Measurements from ENCODE around the gene DUSP10. TPM values are rescaled to one million over a fixed set of nuclear protein-coding genes. Genes with fewer than 3 reads are reported as not detected.
A peak's percentile ranks its signal among the peaks of the same experiment; 100 is the strongest.

DUSP10 gene
- total RNA-seq, 6 experiments from 2014 or later = 7.7 to 22.3 (median 16.3) TPM

GRCh38 chr1:221706876-221707582, 34.9 kb downstream of the DUSP10 start:
- WGBS (ENCODE audit: insufficient coverage, low coverage, low lambda C conversion rate, missing lambda C conversion rate) = 84% methylated on average over 7 of the region's 7 CpGs
- peak overlapping the region in 2 of 3 donors; percentile 4 to 12 for H3K27ac ChIP-seq

GRCh38 chr1:221706191-221706590, 35.7 kb downstream of the DUSP10 start:
- peaks cover 0 to 32% (median 9%) of the 10 kb centered on the region in 4 donors for H3K36me3 ChIP-seq
- ATAC-seq (no peak), DNase-seq (no peak)
- TF ChIP-seq CTCF (IDR thresholded peaks at IDR 0.05) (no peak), POLR2A (IDR thresholded peaks at IDR 0.05) (no peak)
- intact Hi-C loops (cut with DNase I) = no loop called here
- H3K27ac ChIP-seq = no peak overlapping the region
- H3K9me3 ChIP-seq = no peaks in the 10 kb centered on the region
- no peaks in the 10 kb centered on the region for H3K27me3 ChIP-seq
- H3K4me1 ChIP-seq = peaks cover 0 to 46% (median 19%) of the 10 kb centered on the region in 4 donors
- 95% methylated on average over 5 of the region's 12 CpGs for WGBS (ENCODE audit: insufficient coverage, low coverage, low lambda C conversion rate, missing lambda C conversion rate)
- no peak overlapping the region for H3K4me3 ChIP-seq

More at GRCh38 chr1:221706876-221707582, 34.9 kb downstream of the DUSP10 start:
- no peaks in the 10 kb centered on the region for H3K27me3 ChIP-seq
- no peak for ATAC-seq
- peaks cover 0 to 32% (median 9%) of the 10 kb centered on the region in 4 donors for H3K36me3 ChIP-seq
- DNase-seq = no peak
- intact Hi-C loops (cut with DNase I) = no loop called here
- peaks cover 0 to 48% (median 20%) of the 10 kb centered on the region in 4 donors for H3K4me1 ChIP-seq
- H3K4me3 ChIP-seq = no peak overlapping the region
- no peaks in the 10 kb centered on the region for H3K9me3 ChIP-seq
- TF ChIP-seq CTCF (IDR thresholded peaks at IDR 0.05) = no peak
- TF ChIP-seq POLR2A (IDR thresholded peaks at IDR 0.05) = no peak

- no peak for ATAC-seq
- Histone ChIP-seq H3K36me3 (peaks cover 0 to 32% (median 9%) of the 10 kb centered on the region in 4 donors), H3K27me3 (no peaks in the 10 kb centered on the region), H3K4me3 (no peak overlapping the region), H3K27ac (no peak overlapping the region), H3K4me1 (peaks cover 0 to 44% (median 16%) of the 10 kb centered on the region in 4 donors), H3K9me3 (no peaks in the 10 kb centered on the region)
- intact Hi-C loops (cut with DNase I) = no loop called here
- 55% methylated on average over 1 of the region's 1 CpG for WGBS (ENCODE audit: insufficient coverage, low coverage, low lambda C conversion rate, missing lambda C conversion rate)
- no peak for DNase-seq
- TF ChIP-seq POLR2A (IDR thresholded peaks at IDR 0.05) (no peak), CTCF (IDR thresholded peaks at IDR 0.05) (no peak)
Observed at GRCh38 chr1:221704306-221704705, 37.6 kb downstream of the DUSP10 start.

GRCh38 chr1:221701570-221702186, 40.2 kb downstream of the DUSP10 start:
- intact Hi-C loops (cut with DNase I) = no loop called here
- Histone ChIP-seq H3K4me1 (peaks cover 0 to 50% (median 18%) of the 10 kb centered on the region in 4 donors), H3K4me3 (no peak overlapping the region), H3K36me3 (peaks cover 0 to 32% (median 9%) of the 10 kb centered on the region in 4 donors), H3K27me3 (no peaks in the 10 kb centered on the region), H3K9me3 (no peaks in the 10 kb centered on the region), H3K27ac (peak overlapping the region; percentile 7 to 82 (median 71))
- 27% methylated on average over 1 of the region's 1 CpG for WGBS (ENCODE audit: insufficient coverage, low coverage, low lambda C conversion rate, missing lambda C conversion rate)
- ATAC-seq (peak; percentile 51 to 70 (median 62)), DNase-seq (no peak)
- TF ChIP-seq CTCF (IDR thresholded peaks at IDR 0.05) (no peak), POLR2A (IDR thresholded peaks at IDR 0.05) (no peak)
